SU-DHL-6 (cell line): Measurements from ENCODE around the gene ZNF469.

ENCODE experiments used
- EZH2phosphoT487 ChIP-seq: fragments of 200-600 bp; sonication (generic), shearing (Covaris generic); conservative IDR thresholded peaks from 2 replicates; pipeline ENCODE4 v1.6.1; 2018; ENCODE audit warnings: mild to moderate bottlenecking, antibody characterized with exemption, low read length, moderate library complexity, mixed read lengths
- TF ChIP-seq, protein P1 (sequence below): fragments of 200-600 bp; sonication (generic); IDR thresholded peaks from one replicate; pipeline ENCODE4 v1.5.1; 2017; ENCODE audit warnings: antibody characterized with exemption, mild to moderate bottlenecking, low read length, moderate library complexity; ENCODE audit not compliant: insufficient read depth, poor library complexity, severe bottlenecking

DNA sequence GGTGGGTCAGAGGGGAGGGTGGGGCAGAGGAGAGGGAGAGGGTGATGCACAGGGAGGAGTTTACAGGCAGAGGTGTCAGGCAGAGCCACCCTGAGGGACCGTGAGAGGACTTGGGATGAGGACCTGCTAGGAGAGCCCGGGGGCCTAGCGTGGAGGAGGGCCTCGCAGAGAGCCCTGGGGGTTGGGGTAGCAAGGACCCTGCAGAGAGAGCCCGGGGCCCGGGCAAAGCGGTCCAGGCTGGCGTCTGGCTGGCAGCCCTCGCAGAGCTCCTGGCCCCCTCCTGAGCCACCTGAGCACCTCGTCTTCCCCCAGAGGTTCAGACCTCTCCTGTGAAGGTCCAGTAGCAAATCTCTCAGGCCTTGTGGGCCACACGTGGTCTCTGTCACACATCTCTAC is 42.0 kb upstream of the ZNF469 start:
- TF ChIP-seq, protein P1, sequence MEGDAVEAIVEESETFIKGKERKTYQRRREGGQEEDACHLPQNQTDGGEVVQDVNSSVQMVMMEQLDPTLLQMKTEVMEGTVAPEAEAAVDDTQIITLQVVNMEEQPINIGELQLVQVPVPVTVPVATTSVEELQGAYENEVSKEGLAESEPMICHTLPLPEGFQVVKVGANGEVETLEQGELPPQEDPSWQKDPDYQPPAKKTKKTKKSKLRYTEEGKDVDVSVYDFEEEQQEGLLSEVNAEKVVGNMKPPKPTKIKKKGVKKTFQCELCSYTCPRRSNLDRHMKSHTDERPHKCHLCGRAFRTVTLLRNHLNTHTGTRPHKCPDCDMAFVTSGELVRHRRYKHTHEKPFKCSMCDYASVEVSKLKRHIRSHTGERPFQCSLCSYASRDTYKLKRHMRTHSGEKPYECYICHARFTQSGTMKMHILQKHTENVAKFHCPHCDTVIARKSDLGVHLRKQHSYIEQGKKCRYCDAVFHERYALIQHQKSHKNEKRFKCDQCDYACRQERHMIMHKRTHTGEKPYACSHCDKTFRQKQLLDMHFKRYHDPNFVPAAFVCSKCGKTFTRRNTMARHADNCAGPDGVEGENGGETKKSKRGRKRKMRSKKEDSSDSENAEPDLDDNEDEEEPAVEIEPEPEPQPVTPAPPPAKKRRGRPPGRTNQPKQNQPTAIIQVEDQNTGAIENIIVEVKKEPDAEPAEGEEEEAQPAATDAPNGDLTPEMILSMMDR, result no peak
- no peak for TF ChIP-seq EZH2phosphoT487
